Activated CD4-positive, CD25-positive, alpha-beta regulatory T cell treated with anti-CD3 and anti-CD28 coated beads, Interleukin-2, amount 50 U/mL, for 72 hours (primary cell): ENCODE results near the gene HHAT.

Experiments
- DNase-seq: peaks from one replicate; pipeline ENCODE4 v3.0.0; 2021

The HHAT gene

DNA sequence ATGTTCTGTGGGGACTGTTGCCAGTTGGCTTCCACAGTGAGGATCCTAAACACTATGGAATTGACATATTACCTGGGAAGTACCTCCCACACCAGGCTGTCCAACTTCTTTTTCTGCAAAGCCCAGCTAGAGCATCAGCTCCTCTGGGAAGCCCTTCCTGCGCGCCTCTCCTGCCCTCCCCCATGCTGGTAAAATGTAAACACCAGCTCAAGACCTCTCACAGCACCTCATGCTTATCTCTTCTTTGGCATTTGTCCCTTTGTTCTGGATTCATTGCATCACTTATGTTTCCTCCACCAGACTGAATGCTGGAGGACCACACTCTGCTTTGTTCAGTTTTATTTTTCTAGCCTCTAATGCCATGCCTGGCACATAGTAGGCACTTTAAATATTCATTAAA, 172.1 kb downstream of the HHAT start:
- DNase-seq, result no peak

DNA sequence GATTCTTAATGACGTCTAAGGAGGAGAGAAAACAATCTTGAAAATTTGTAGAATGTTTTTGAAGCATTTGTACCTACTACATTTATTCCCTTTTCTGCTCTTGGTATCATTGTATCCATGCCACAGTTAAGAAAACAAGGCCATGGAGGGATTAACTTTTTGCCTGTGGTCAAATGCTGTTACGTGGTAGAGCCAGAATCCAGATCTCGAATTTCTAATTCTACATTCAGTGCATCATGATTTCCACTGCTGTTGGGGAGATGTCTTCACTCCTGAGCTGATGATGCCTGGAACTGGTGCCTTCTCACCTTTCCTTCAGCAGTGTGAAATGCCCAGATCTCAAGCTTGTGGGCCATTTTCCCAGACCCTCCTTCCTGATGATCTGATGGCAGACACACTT, 175.6 kb downstream of the HHAT start:
- DNase-seq, result no peak

GRCh38 chr1:210505601-210506496, 177.1 kb downstream of the HHAT start:
- no peak for DNase-seq

GRCh38 chr1:210506689-210507088, 178.0 kb downstream of the HHAT start:
- no peak for DNase-seq

DNA sequence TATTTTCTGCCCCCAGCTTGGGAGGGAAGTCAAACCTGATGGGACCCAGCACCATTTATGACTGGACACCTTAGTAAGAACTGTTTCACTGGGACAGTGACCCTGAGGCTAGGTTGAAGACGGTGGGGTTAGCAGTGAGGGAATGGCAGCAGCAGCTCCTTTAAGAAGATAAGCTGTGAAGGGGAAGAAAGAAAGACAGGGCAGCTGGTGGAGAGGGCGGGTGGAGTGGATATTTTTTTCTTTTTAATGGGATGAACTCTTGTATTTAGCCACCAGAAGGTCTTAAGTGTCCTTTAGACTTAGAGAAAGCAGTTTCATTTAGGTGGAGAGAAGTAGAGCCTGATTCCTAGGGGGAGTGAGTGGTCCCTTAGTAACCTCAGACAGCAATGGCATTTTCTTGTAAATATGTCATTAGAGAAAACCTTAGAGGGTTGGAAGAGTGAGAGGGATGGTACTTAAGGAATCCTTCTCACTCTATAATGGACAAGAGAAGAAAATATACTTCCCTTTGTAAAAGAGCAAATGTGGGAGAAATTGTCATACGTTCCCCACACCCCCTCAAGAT, 187.5 kb downstream of the HHAT start:
- DNase-seq, result no peak

- DNase-seq, result no peak
These were observed 188.2 kb downstream of the HHAT start for GRCh38 chr1:210516697-210517459.

GRCh38 chr1:210523830-210524229, 195.1 kb downstream of the HHAT start:
- no peak for DNase-seq

DNA sequence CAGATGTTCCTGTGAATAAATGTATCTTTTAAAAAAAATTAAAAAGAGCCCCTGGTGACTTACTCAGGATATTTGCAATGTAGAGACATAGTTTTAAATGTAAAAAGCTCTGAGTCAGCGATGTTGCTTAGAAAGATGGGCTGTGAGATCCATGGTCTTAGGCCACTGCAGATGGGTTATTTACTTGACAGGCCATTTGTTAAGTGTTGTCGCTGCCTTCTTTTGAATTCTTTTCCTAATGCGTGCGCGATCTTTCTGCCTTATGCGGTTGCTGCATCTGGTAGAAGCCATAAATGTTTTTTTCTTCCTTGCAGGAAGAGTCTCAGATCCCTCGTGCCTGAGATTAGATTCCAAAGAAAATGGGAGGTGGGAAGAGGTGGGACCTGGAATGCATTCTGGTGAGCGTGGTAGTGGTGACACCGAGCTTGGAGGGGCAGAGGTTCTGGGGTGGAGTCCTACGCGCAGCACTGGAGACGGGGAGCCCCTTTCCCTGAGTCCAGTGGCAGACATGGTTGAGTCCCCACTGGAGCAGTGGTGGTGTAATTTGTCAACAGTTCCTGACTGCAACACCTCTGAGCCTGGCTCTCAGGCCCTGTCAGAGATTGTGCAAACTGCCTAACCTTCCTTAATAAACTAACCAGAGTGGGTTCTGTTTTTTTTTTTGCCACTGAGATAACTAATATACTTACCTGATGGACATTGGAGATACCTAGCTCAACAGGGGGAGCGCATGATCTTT, 197.2 kb downstream of the HHAT start:
- no peak for DNase-seq

DNA sequence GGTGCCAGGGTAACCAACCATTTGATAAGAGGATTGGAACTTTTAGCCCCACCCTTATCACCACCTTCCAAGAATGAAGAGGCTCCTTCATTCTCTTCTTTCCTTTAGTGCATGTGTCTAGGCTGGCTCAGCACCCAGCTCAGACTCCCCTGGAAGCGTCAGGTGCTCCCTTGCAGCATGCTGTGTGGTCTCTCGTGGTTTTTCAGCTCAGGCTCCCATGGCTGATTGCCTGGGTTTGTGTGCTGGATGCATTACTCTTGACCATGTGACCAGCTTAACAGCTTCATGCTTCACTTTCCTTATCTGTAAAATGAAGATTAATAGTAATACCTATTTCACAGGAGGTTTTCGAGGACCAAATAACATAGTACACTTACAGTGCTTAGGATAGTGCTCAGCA, 198.4 kb downstream of the HHAT start:
- no peak for DNase-seq

- no peak for DNase-seq
These were observed 202.9 kb downstream of the HHAT start for GRCh38 chr1:210531475-210532222.

DNA sequence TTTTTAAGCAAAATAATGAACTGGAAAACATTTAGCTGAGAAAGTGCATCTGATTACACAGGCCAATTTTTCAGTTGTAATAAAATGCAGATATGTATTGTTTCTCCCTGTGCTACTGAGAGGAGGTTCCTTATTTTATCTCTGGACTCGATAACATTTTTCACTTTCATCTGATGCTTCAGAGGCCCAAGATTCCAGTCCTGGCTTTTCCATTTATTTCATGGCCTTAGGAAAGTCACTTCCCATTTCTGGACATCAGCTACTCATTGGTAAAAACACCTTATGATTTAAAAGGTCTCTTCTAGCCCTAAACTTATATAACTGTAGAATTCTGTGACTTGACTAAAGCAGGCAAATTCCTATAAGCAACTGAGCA, 203.5 kb downstream of the HHAT start:
- DNase-seq, result no peak

- no peak for DNase-seq
These were observed 207.1 kb downstream of the HHAT start for GRCh38 chr1:210535761-210536160.

DNA sequence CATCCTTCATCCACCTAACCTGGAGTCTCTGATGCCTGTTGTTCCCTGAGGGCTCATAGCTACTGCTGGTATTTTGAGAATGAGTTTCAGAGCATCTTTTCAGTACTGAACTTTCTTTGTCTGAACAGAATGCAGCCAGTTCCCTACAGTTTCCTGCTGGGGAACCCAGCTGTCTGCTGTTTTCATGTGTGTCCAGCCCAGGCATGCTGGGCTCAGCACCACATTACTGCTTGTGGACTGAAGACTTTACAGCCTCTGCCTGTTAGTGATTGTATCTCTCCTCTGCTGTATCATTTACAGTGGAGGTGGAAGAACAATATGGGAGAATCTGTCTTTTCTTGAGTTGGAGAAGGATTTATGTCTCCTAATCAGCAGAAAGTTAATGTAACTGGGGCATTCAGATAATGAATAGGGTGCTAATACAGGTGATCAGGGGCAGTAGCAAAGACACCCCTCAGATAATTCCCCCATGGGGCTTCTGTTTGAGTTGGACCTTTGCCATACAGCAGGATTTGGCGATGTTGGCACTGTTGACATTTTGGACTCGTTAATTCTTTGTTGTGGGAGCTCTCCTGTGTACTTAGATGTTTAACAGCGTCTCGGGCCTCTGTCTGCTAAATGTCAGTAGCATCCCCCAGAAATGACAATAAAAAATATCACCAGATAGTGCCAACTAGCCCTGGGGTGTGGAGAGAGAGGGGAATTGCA, 207.7 kb downstream of the HHAT start:
- DNase-seq, result no peak

GRCh38 chr1:210540288-210540687, 211.6 kb downstream of the HHAT start:
- no peak for DNase-seq

DNA sequence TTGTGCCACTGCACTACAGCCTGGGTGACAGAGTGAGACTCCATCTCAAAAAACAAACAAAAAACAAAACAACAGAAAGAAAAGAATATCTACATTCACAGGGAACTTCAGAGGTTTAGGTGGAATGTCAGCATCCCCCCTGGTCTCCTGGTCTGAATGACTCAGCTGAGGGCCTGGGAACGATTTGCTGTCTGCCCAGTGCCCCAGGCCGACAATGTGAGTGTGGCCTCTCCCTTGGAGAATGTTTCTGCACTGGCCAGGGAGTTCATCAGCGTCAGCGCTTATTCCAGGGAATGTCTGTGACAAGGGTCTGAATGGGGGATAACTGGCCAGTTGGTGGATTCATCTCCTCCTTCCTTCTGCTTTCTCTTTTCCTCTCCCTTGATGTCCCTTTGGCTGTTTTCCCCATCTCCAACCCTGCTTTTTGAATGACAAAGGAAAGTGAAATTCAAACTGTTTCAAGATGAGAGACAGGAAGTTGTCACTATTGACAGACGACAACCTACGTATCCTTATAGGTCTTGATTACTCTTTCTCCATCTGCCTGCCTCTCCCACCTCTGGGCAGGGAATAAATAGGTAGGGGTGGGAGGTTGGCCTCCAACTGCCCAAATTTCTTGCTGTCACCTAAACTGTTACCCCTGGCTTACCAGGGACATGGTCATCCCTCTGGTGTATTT, 213.1 kb downstream of the HHAT start:
- DNase-seq, result no peak

GRCh38 chr1:210551899-210552298, 223.2 kb downstream of the HHAT start:
- DNase-seq, result no peak

- no peak for DNase-seq
These were observed 225.0 kb downstream of the HHAT start for GRCh38 chr1:210553711-210554110.

DNA sequence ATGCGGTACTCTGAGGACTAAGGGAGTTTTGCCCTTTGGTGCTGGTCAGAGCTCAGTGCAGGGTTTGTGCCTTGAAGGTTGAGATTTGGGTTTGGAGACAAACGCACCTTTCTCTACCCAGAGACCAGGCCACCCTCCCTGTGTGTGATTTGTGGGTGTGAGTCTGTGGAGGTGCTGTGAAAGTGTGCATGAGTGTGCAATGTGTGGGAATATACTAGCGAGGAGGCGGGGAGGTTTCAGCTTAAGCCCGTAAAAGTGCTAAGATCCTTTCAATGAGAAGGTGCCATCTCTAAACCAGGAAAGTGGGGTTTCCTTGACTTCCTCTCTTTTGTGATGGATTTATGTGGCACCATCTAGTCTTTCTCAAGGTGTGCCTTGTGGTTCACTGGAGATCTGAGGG, 225.7 kb downstream of the HHAT start:
- DNase-seq, result no peak

DNA sequence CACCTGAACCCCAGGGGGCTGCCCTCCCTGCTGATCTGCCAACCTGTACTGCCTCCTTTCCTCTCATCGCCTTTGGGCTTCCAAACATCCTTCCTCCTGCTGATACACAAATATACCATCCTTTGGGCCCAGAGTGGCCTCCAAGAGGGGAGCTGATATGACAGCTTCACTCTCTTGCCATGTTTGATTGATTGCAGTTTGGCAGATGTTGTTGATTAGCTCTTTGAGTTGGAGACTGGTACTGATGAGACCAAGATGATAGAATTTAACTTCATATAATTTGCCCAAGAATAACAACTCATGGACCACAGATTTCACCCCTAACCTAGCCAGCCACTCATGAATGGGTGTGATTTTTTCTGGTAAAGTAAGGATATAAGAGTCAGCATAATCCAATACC, 227.8 kb downstream of the HHAT start:
- no peak for DNase-seq

DNA sequence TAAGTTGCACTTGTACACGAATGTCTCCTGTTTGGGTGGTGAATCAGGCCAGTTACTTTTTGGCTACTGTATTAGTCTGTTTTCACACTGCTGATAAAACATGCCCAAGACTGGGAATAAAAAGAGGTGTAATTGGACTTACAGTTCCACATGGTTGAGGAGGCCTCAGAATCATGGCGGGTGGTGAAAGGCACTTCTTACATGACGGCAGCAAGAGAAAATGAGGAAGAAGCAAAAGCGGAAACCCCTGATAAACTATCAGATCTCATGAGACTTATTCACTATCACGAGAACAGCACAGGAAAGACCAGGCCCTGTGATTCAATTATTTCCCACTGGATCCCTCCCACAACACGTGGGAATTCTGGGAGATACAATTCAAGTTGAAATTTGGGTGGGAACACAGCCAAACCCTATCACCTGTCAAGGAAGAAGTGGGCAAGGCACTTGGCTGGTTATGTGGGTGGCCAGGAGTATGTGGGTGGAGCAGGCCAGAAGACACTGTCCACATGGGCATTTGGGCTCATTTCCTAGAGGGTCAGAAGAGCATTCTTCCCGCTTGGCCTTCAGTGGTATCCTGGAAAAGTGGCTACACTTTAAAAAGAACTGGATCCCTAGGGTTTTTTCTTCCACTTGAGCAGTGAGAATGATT, 228.8 kb downstream of the HHAT start:
- DNase-seq, result no peak

DNA sequence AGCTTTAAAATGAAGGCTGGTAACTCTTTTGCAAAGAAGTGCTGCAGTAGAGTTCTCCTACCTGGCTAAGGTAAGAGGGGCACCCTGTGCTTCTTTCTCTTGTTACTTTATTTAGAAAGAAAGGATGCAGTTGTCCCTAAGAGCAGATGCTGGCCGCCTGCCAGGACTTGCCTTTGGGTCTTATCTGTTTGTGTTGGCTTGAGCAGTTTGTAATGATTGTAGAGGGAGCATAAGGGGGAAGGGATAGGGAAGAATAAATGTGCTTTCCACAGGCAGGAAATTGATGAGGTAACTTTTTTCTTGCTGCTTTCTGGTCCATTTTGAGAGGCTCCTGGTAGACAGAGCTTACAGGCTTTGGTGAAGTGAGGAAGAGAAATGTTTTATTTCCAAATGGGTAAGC, 229.6 kb downstream of the HHAT start:
- DNase-seq, result no peak
